Activated CD4-positive, alpha-beta T cell treated with anti-CD3 and anti-CD28 coated beads, Interleukin-2, amount 50 U/mL, for 48 hours (primary cell): ENCODE data around the gene PPP2R5E.

Source experiments
- DNase-seq, 2 experiments: peaks; one replicate each; pipeline ENCODE4 v3.0.0-alpha.2; 2020

PPP2R5E gene

DNA sequence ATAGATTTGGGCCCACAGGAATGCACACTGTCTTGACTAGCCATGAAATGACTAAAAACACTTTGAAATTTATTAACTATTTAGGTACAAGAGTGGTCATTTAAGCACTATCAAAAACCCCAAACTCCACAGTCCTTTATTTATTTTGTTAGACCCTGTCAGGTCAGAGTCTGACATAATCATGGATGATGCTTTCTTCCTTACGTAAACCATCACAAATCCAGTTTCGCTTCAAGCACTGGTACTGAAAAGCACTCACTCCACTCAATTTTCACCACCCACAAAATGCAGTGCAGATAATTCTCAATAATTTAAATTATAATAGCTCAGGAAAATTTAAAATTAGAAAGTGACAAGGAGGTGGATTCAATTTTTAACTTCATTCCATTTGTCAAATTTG, 25.8 kb downstream of the PPP2R5E start:
- DNase-seq, result no peak

DNA sequence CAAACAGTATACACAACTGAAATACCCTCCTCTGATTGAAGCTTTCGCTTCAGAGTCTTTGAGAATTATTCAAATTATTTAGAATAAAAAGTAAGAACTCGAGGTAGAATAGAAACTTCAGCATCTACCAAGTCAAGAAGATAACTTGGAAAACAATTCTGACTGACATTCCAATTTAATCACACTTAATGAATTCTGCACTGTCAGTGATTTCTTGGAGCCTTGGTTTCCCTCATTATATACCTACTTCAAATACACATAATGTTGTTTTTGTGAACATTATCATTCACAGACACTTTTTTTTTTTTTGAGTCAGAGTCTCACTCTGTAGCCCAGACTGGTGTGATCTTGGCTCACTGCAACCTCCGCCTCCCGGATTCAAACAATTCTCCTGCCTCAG, 27.9 kb downstream of the PPP2R5E start:
- DNase-seq, result no peak

DNA sequence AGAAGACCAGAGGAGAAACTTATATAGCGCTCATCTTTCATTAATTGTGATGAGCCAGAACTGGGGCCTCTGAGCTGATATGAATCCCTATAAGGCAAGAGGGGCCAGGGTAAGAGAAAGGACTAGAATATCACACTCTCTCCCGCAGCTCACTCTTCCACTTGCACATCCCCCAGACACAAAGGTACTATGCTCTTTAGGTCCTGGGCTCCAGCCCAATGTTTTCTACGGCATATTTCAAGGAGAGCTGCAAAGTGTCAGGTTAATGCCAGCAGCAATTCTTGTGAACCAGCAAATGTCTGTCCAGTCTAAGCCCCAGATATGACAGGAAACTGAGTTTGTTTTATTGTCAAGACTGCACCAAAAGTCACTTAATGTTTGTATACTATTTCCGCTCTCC, 29.4 kb downstream of the PPP2R5E start:
- no peak for DNase-seq

DNA sequence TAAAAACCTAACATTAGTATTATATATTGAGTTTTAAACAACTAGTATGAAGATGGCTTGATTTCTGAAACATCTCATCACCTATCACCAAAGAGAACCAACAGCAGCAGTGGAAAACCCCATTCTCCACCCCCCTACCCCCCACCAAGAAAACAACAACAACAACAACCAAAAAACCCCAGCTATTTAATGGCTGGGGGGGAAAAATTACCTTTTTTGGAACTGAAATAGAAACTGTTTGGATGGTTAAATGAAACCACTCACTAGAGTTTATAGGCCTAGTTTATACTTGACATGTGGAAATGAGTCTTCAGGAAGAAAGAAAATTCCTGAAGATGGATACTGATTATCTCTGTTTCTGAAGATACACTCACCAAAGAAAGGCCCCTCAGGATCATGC, 30.3 kb downstream of the PPP2R5E start:
- DNase-seq, result no peak

DNA sequence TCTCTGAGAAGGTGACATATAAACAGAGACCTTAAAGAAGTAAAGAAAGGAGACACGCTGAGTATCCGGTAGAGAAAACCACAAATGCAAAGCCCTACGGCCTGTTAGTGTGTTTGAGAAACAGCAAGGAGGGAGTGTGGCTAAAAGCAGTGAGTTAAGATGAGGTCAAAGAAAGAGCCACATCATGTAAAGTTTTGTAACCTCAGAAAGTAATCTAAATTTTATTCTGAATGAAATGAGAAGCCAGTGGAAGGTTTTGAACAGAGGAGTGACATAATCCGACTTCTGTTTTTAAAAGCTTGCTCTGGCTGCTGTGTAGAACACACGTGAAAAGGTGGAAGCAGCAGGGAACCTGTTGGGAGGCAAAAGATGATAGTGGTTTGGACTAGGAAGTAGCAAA, 32.6 kb downstream of the PPP2R5E start:
- DNase-seq, result no peak

DNA sequence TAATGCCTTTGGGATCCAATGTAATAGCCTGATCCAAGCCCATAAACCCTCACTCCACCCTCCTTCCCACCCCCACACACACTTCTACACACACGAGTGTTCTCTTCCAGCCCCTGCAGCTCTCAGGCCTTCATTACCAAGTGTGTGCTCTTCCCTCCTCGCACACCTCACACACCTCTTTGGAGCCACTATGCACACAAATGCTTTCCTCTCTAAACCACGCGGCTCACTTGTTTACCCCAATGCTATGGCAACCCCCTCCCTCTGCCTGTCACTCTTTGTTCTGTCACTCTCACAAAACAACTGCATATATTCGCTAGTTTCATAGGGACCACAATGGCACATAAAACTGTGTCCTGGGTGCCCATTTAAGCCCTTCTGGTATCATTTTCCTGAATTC, 35.1 kb downstream of the PPP2R5E start:
- no peak for DNase-seq

DNA sequence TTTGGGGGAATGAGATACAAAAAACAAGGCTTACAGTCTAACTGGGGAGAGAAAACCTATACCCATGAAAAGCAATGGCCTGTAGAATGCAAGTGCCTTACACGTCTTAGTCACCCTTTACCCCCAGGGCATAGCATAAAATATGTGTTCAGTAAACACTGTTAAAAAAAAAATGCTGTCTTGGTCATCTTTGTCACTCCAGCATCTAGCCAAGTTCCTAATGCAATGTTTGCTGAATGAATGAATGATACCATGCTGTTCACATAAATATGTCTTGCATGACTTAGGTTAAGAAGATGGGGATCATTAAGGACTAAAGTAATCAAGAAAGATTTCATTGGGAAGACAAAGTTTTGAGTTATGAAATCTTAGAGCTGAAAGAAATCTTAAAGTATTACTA, 38.5 kb downstream of the PPP2R5E start:
- DNase-seq, result no peak

DNA sequence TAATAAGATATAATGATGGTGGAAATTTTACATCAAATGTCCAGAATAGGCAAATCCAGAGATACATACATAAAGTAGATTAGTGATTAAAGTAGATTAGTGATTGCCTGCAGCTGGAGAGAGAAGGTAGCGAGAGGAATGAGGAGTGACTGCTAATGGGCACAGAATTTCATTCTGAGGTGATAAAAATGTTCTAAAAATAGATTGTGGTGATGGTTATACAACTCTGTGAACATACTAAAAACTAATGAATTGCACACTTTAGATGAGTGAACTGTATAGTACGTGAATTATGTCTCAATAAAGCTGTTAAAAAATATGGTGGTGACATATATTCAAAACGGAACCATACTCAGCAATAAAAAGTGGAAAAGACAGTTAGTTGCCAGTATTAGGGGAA, 41.7 kb downstream of the PPP2R5E start:
- no peak for DNase-seq

DNA sequence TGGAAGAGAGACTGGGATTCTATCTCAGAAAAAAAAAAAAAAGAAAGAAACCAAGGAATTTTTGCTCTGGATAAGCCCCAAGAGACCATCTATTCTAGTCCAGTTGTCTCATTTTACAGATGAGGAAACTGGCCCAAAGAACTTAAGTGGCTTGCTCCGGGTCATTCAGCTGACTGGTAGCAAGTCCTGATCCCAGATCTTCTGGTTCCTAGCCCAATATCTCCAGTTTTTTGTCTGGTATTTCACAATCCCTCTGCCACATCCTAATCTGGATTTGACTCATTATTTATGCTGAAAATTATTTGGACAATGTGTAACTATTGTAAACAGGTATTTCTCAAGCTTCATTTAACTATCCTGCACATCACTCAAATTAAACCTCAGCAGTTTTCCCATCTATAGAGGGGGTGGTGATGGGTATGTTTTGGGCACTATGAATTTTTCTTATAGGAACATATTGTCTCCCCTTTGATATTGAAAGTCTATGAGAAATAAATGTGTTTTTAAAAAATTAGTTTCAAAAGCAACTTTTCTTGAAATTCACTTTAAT, 43.4 kb downstream of the PPP2R5E start:
- no peak for DNase-seq

DNA sequence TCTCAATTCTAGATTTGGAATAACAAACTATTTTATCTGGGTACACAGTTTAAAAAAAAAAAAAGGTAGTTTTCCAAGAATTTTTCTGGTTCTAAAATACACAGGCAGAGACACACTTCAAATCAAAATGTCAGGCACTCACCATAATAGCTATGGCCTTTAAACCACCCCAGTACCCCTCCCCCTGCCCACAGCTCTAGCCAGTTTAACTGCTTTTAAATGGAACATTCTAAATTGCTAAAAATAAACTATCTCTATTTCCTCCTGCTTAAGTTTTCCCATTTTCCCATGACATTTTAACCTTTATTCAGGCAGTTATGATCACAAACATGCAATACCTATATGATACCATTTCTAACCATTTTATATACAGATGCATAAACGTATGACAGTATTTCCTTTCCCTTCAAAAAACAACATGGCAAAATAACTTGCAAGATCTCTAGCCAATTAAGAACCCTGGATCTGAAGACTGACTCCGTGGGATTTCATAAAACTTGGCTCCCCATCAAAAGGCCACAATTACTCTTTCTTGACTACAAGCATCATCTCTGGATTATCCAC, 46.3 kb downstream of the PPP2R5E start:
- no peak for DNase-seq

DNA sequence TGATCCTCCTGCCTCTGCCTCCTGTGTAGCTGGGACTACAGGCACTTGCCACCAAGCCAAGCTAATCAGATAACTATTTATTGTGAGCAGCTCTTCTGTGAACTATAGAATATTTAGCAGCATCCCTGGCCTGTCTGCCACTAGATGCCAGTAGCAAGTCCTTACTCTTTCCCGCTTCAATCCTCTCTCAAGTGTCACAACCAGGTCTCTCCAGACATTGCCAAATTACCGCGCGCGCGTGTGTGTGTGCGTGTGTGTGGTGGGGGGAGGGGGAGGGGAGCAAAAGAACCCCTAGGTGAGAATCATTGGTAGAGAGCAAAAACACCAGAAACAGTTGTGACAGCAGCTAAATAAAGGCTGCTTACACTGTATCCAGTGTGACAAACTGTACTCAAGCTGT, 49.9 kb downstream of the PPP2R5E start:
- DNase-seq, result no peak

DNA sequence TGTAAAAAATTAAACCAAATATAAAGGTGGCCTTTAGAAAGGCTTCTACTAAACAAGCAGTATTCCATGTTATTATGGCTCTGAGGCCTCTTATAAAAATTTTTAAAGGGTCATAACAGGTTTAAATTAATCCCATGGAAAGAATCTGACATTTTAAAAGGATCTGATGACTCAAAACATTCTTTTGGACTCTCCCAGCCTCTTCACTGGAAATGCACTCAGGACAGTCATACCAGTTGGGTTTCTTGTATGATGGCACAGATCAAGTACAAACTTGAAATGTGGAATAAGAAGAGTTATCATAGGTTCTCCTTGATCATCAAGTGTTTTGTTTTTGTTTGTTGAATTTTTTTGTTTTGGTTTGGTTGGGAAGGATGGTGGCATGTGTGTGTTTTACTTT, 50.8 kb downstream of the PPP2R5E start:
- no peak for DNase-seq

DNA sequence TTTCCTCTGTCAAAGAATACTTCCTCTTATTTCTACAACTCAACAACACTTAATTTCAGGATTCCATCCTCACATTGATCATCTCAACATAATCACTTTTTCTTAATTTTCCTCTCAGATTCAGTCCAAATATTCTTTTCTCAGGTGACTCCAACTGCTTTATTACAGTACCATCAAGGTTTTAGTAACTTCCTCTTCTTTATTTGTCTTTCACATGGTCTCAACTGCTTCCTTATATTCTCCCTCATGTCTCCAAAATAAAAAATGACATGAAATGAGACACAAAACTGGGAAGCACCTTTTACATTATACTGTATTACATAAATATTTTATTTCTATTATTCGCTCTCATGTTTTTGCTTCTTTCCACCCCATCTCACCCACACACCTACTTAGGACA, 55.5 kb downstream of the PPP2R5E start:
- no peak for DNase-seq

DNA sequence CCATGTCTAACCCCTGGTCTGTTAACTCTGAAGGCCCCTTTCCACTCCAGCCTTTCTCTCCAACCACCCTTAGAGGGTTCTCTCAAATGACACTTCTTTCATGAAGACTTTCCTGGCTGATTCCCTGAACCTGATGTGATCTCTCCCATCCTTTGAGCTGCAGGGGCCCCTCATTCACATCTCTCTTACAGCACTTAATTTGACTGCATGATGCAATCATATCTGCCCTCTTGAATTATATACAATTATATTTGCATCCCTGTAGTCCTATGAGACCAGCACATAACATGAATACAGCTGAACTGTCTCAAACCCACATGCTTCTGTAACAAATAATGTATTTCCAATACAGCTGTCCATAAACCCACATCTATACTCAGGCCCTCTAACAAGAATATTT, 56.4 kb downstream of the PPP2R5E start:
- no peak for DNase-seq

DNA sequence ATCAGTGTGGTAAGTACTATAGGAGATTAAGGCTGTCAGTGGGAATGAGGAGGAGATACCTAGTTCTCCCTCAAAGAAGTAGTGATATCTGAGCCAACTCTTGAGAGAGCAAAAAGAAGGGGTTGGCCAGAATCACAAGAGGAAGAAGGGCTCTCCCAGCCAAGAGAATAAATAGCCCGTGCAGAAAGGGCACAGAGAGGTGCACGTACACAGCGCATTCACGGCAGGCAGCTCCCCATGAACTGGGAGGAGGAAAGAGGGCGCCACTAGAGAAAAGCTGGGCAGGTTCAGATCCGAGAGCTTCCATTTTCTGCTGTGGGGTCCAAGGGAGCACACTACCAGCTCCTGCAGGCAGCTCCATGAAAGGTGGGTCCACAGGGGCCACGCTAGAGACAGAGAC, 59.9 kb downstream of the PPP2R5E start:
- no peak for DNase-seq

DNA sequence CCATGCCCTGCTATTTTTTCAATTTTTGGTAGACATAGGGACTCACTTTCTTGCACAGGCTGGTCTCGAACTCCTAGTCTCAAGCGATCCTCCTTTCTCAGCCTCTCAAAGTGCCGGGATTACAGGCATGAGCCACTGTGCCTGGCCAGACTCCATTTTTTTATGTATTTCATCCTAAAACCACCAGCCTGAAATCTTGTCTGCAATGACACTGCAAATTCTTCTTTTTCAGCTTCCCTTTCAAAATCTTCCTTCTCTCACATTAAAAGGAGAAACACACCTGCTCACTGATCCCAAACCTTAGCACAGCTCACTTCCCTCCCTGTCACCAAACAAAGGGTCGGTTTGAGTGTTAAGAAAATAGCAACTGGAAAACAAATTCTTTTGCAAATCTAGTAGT, 62.6 kb downstream of the PPP2R5E start:
- DNase-seq, result no peak

DNA sequence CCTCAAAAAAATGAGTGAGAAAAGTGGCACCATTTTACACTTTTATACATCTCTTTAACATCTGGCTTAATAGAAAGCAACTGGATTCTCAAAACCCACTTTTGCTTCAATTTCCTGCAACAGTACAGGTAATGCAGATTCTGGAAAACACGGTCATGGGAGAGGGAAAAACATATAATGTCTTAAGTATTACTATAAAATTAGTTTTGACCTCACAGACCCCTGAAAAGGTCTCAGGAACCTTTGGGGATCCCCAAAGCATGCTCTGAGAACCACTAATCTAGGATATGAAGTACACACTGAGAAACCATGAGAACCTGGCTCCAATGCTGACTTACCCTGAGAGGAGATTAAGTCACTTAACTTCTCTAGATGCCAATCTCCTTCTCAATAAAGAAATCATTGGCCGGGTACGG, 64.7 kb downstream of the PPP2R5E start:
- peak in 1 of 2 experiments; percentile 22 for DNase-seq

DNA sequence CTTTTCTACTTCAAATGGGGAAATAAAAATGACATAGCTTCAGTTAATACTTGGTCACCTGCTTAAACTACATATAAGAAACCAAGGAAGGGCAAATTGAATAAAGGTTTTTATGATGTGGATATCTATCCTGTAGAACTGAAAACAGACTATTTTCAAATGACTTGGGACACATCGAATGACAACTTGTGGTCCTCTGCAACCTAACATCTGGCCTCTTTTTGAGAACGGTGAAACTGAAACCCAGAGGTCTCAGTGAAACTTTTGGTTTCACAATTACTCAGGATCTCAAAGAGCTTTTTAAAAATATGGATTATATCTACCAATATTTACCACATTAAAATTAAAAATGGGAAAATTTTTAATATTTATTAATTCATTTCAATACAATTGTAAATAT, 65.2 kb downstream of the PPP2R5E start:
- no peak for DNase-seq

DNA sequence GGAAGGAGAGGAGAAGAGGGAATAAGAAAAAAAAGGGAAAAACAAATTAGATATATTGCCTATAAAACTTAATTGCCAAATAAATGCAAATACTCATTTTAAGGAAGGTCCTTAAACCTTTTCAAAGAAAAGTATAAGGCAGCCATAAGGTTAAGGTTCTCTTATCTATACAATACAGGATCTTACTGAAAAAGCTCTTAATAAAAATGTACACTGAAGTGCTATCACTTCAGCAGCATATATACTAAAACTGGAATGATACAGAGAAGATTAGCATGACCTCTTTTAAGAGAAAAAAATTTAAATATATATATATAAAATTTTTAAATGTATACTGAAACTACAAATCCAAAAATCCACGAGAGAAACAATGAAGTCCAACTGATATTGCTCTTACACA, 65.6 kb downstream of the PPP2R5E start:
- DNase-seq, result no peak

DNA sequence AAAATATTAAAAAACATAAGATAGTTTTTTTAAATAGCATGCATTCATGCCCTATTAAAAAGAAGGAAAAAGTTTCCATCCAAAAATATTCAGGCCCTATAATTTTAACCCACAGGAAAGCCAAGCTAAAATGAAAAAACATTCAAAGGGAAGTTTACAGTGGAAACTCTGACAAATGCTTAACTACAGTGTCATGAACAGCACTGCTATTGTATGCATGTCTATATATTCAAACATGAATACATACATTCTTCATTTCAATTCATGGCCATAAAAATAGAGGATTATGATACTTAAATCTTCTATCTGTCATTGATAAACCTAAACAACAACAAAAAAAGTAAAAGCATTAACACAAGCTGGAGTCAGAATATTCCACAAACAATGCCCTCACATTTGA, 67.4 kb downstream of the PPP2R5E start:
- DNase-seq, result no peak

DNA sequence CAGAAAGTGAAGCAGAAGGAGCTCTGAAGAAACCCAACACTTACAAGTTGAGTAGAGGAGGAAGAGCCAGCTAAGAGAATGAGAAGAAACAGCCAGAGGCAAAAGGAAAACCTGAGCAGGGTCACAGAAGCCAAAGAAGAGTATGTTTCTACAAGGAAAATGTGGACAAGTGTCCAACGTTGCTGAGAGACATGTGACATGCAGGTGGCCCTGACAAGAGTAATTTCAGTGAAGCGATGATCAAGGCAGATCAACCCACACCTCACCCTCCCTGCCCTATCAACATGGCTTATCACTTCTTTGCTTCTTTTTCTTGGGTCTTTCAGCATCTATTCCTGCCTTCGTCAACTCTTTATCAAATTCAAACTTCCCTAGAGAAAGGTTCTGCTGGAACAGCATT, 68.3 kb downstream of the PPP2R5E start:
- DNase-seq, result no peak

DNA sequence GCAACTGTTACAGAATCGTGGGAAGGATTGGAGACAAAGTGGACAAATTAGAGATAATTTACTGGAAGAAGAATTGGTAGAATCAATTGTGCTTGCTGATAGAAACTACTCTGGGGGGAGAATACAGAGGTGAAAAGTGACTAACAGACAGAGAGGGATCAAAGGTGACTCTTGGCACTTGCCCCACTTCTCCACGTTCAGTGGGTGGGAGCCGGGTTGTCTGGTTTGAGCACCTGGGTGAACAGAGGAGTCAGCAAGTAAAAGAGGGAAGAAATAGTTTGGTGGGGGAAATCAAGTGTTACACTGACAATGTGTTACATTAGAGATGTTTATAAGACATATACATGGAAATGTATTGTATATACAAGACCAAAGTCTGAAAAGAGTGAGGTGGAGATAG, 69.1 kb downstream of the PPP2R5E start:
- no peak for DNase-seq

DNA sequence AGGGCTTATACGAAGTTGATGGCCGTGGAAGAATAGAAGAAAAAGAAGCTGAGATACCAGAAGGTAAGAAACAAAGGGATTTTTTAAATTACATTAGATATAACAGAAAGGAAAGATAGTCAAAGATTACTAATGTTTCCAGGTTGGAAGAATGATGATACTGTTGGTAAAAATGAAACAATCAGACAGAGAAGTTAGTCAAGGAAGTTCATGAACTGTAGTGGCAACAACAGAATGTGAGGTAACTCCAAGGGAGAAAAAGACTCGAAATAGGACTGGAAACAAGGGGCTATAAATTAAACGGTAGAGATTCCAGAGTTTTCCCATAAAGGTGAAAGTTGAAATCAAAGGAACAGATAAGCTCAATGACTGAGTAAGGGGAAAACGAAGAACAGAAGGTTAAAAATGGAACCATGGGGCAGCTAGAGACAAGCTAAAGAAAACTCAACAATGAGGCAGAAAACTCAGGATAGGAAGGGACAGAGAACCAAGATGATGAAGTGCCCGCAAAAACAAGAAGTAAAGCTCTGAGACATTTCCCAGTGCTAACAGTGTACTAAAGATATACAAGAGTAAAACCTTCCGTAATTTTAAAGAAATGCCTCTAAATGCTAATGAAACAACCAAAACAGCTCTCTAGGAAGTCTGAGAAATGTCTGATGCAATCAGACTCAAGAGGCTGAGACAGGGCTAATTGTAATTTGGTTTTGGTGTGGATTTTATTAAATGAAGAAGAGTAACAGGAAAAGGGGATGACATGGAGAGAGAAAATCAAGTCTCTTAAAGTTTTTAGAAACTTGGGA, 70.0 kb downstream of the PPP2R5E start:
- no peak for DNase-seq

DNA sequence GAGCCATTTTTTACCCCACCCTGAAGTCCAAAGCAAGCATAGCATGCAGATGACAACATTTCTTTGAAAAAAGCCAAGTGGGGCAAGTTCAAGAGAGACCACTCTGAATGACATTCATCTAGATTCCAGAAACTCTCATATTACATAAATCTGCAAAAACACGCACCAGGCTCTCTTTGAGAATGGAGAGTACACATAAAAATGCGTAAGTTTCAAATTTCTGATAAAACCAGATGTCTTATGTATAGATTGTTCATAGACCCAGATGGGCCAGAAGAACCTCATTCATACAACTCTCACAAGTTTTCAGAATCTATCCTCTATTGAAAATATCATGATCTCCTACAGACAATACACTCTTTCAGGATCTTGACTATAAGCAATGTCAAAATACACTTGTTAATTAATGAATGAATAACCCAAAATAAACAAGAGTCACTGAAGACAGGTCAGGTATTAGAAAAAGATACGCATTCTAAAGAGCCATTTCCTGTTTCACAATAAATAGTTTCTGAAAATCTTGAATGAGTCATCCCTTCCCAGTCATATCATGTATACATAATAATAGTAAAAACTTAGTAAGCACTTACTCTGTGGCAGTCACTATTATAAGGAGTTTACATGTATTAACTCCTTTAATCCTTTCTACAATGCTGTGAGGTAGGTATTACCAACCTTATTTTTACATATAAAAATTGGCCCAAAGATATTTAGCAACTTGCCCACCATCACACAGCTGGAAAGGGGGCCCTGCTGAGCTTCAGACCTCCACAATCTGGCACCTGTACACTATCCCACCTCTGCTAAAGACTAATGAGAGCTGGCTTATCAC, 72.0 kb downstream of the PPP2R5E start:
- no peak for DNase-seq
